Suprapubic skin (tissue), 3 donors: ENCODE data around the gene LRCOL1.

Experiments used
- CTCF ChIP-seq, 2 donors: fragments of 200-600 bp in 1 of 2; fragments of 450-650 bp in 1 of 2; sonication (generic) in 1 of 2; IDR thresholded peaks; one replicate each; pipeline ENCODE4 v1.5.1; 2016 to 2019; ENCODE audit warnings: antibody characterized with exemption in 2 of 2, mild to moderate bottlenecking in 1 of 2, moderate library complexity in 1 of 2
- EP300 ChIP-seq: sonication (generic); formaldehyde crosslinking; IDR thresholded peaks from one replicate; pipeline ENCODE4 v1.6.1; 2017; ENCODE audit warnings: antibody characterized with exemption
- POLR2A ChIP-seq, 2 donors: fragments of 450-650 bp; IDR thresholded peaks; one replicate each; pipeline ENCODE4 v1.6.1; 2017; ENCODE audit warnings: antibody characterized with exemption in 2 of 2, mild to moderate bottlenecking in 2 of 2, moderate library complexity in 2 of 2

- TF ChIP-seq CTCF (IDR thresholded peaks at IDR 0.05) (no peak), EP300 (no peak), POLR2A (IDR thresholded peaks at IDR 0.05) (no peak)
Measured at GRCh38 chr12:132562489-132563021, 47.8 kb downstream of the LRCOL1 start.
